ENCODE data around the gene TNS4. TPM values are rescaled to one million over a fixed set of nuclear protein-coding genes. Genes with fewer than 3 reads are reported as not detected.

TNS4 gene
- total RNA-seq, 2 experiments from 2014 or later: 0.22 to 0.97 TPM

DNA sequence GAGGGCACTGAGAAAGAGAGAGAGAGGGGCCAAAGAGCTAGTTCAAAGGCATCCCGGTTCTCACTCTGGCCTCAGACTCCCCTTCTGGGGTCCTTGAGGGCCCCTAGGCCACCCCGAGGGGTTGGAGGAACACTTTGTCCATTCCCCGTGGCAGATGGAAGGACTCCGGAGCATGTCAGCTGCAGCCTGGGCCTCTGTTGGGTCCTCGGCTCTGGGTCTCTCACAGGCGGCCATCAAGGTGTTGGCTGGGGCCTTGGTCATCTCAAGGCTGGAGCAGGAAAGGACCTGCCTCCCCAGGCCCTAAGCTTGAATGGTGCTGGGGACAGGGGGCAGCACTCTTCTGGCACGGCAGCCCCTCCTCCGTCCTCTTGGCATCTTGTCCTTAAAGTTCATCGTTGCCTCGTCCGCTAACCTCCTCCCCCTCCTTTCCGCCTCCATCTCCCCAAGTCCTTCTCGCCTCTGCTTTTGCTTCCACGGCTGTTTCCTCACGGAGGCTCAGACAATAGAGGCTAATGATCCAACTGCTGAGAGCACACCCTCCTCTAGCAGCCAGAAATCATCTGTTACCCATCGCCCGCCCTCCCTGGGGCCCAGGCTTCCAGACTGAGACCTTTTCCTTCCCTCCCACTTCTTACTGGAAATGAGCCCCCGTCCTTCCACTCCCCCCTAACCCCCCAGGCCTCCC is 40.6 kb upstream of the TNS4 start:
- Histone ChIP-seq H3K4me1 (ENCODE audit: insufficient read depth, low read length, poor library complexity, severe bottlenecking) (peaks cover 24% of the 10 kb centered on the region), H3K9me2 (ENCODE audit: insufficient read depth, low read length) (no peaks in the 10 kb centered on the region), H3K36me3 (ENCODE audit: insufficient read depth, low read length) (no peaks in the 10 kb centered on the region), H3K79me2 (ENCODE audit: insufficient read depth, low read depth, low read length) (no peaks in the 10 kb centered on the region), H3K9me3 (ENCODE audit: low read length) (no peaks in the 10 kb centered on the region), H4K20me1 (ENCODE audit: insufficient read depth, low read length) (no peaks in the 10 kb centered on the region), H2AFZ (ENCODE audit: low read length) (peak overlapping the region; percentile 46), H3K4me3 (ENCODE audit: low read depth, low read length, poor library complexity, severe bottlenecking) (no peak overlapping the region), H3K4me2 (ENCODE audit: low read length) (no peak overlapping the region), H3K27ac (ENCODE audit: low read depth, low read length, poor library complexity, severe bottlenecking) (no peak overlapping the region)
- no TSS peak for BruUV-seq (replicated peaks)
- DNase-seq (ENCODE audit: low spot score): no peak
- intact Hi-C loops (cut with micrococcal nuclease; ENCODE audit: unreplicated experiment): no loop called here
- ChIA-PET CTCF (ENCODE audit: unreplicated experiment) (interaction anchor here (0.6 kb wide), 1 partner anchor 83 kb away, joined by 3 read pairs; no protein-coding TSS in a partner anchor), POLR2A (interaction anchor here (0.7 kb wide), 1 partner anchor 850 kb away, joined by 3 read pairs; no protein-coding TSS in a partner anchor)
- no peak for TF ChIP-seq CTCF (conservative IDR thresholded peaks at IDR 0.05; ENCODE audit: low read length)
- TF ChIP-seq EZH2phosphoT487 (IDR thresholded peaks at IDR 0.05; ENCODE audit: borderline replicate concordance, low read depth, low read length): no peak

DNA sequence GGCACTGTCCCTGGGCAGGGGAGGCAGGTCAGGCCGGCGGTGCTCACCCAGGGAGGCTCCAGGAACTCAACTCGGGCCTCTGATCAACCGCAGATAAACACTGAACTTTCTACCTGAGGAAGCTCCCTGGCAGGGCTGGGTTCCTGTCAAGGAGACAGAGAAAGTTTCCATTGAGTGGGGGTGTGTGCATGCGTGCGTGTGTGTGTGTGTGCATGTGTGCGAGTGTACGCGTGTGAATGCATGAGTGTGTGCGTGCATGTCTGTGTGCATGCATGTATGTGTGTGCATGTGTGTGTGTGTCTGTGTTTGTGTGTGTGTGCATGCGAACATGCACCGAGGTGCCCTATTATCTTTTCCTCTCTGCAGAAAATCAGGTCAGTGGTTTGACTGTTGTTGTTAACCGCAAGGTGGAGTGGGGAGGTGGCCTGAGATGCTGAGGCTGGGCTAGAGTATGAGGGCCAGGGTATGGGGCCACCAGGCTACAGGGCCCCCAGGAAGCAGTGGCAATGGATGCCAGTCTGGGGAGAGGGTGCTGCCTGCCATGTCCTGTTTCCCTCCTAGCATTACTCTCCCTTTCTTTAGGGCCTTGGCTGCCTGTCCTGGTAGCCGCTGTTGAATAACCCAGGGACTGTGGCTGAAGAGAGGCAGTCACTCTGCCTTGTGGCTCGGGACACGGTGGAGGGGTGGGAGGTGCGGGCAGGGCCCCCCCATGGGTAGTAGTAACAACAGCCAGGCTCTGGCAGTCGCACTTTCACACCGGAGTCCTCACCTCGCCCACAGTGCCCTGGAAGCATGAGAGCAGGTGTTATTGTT is 39.8 kb upstream of the TNS4 start:
- H3K36me3 ChIP-seq (ENCODE audit: insufficient read depth, low read length): no peaks in the 10 kb centered on the region
- BruUV-seq (replicated peaks): no TSS peak
- no peaks in the 10 kb centered on the region for H3K9me2 ChIP-seq (ENCODE audit: insufficient read depth, low read length)
- POLR2A ChIA-PET: interaction anchor here (0.7 kb wide), 1 partner anchor 849 kb away, joined by 3 read pairs; no protein-coding TSS in a partner anchor
- H3K4me2 ChIP-seq (ENCODE audit: low read length): no peak overlapping the region
- no peaks in the 10 kb centered on the region for H3K9me3 ChIP-seq (ENCODE audit: low read length)
- TF ChIP-seq CTCF (conservative IDR thresholded peaks at IDR 0.05; ENCODE audit: low read length) (no peak), EZH2phosphoT487 (IDR thresholded peaks at IDR 0.05; ENCODE audit: borderline replicate concordance, low read depth, low read length) (no peak)
- DNase-seq (ENCODE audit: low spot score): peak; percentile 22
- intact Hi-C loops (cut with micrococcal nuclease; ENCODE audit: unreplicated experiment): no loop called here
- peaks cover 21% of the 10 kb centered on the region for H3K4me1 ChIP-seq (ENCODE audit: insufficient read depth, low read length, poor library complexity, severe bottlenecking)
- H3K4me3 ChIP-seq (ENCODE audit: low read depth, low read length, poor library complexity, severe bottlenecking): no peak overlapping the region
- no peaks in the 10 kb centered on the region for H4K20me1 ChIP-seq (ENCODE audit: insufficient read depth, low read length)
- no peaks in the 10 kb centered on the region for H3K79me2 ChIP-seq (ENCODE audit: insufficient read depth, low read depth, low read length)
- CTCF ChIA-PET (ENCODE audit: unreplicated experiment): interaction anchor here (0.8 kb wide), 1 partner anchor 19 kb away, joined by 3 read pairs; no protein-coding TSS in a partner anchor
- no peak overlapping the region for H2AFZ ChIP-seq (ENCODE audit: low read length)
- no peak overlapping the region for H3K27ac ChIP-seq (ENCODE audit: low read depth, low read length, poor library complexity, severe bottlenecking)
